HepG2 (cell line): ENCODE measurements around the gene SLC22A15. TPM values are rescaled to one million over a fixed set of nuclear protein-coding genes. Genes with fewer than 3 reads are reported as not detected.

ENCODE experiments used
- ATAC-seq: fragments of 200-7000 bp; cut with Tn5 transposase; 3 replicates; pipeline ENCODE4 v1.9.1; 2020; ENCODE audit warnings: mild to moderate bottlenecking, moderate library complexity
- BruUV-seq: library from RNA; stranded (reverse); fragments of 400-500 nt; replicated peaks from 2 replicates; lab custom pipeline; 2021; lab: Mats Ljungman, UMichigan
- CTCF ChIA-PET: fragments of 300-600 bp; formaldehyde crosslinking; extraction: SDS; loops from one replicate; lab custom pipeline; 2021; ENCODE audit warnings: low total read pairs, inconsistent platforms, low intra/inter-chr PET ratio; lab: Yijun Ruan, JAX
- POLR2A ChIA-PET: fragments of 350-600 bp; sonication (Branson Sonifier 250); formaldehyde crosslinking; loops from one replicate; lab custom pipeline; 2020; ENCODE audit warnings: antibody characterized with exemption, inconsistent platforms; lab: Yijun Ruan, JAX
- DNase-seq: peaks from one replicate; pipeline ENCODE4 v3.0.0-alpha.2; 2015; ENCODE audit warnings: low spot score
- FAIRE-seq: peaks from 3 replicates; lab custom pipeline; 2011; peaks lifted over from hg19 to GRCh38; lab: Jason Lieb, UNC
- H2AFZ ChIP-seq: one replicate; pipeline ENCODE4 v1.6.1; 2011; ENCODE audit warnings: low read length, inconsistent platforms
- H3K27ac ChIP-seq: fragments of 300-600 bp; 3 replicates; pipeline ENCODE4 v1.8.0; 2011; ENCODE audit warnings: mixed run types, mild to moderate bottlenecking, mixed read lengths, low read length, inconsistent platforms; ENCODE audit not compliant: insufficient read depth; ENCODE audit errors: extremely low read length
- H3K27me3 ChIP-seq, 2 experiments: fragments of 200-600 bp in 1 of 2; 2 replicates in 1 of 2; 3 replicates in 1 of 2; pipeline versions ENCODE4 v1.6.0 to v1.8.0; 2011; ENCODE audit warnings: low read length in 2 of 2, mild to moderate bottlenecking in 2 of 2, moderate library complexity in 2 of 2, inconsistent platforms in 1 of 2; ENCODE audit not compliant: insufficient read depth in 2 of 2, control insufficient read depth in 1 of 2
- H3K36me3 ChIP-seq, 2 experiments: fragments of 200-600 bp in 1 of 2; replicated peaks in 1 of 2; 2 replicates in 1 of 2; 3 replicates in 1 of 2; pipeline versions ENCODE4 v1.5.1 to v1.8.0; 2011; ENCODE audit warnings: low read length in 2 of 2, inconsistent platforms in 1 of 2; ENCODE audit not compliant: insufficient read depth in 2 of 2, control insufficient read depth in 1 of 2
- H3K4me1 ChIP-seq: 2 replicates; pipeline ENCODE4 v1.5.1; 2012; ENCODE audit warnings: low read length, inconsistent platforms; ENCODE audit not compliant: insufficient read depth
- H3K4me2 ChIP-seq: 2 replicates; pipeline ENCODE4 v1.6.0; 2011; ENCODE audit warnings: low read depth, low read length, inconsistent platforms
- H3K4me3 ChIP-seq, 3 experiments: fragments of 200-600 bp in 1 of 3; sonication (generic), shearing (Covaris generic) in 1 of 3; replicated peaks in 1 of 3; 2 replicates each; pipeline ENCODE4 v1.5.1; 2011 to 2016; ENCODE audit warnings: low read length in 3 of 3, inconsistent platforms in 2 of 3, low read depth in 2 of 3, mild to moderate bottlenecking in 2 of 3, control low read depth in 1 of 3, mixed read lengths in 1 of 3; ENCODE audit not compliant: insufficient read depth in 1 of 3
- H3K79me2 ChIP-seq: one replicate; pipeline ENCODE4 v1.6.1; 2011; ENCODE audit warnings: low read length, inconsistent platforms; ENCODE audit not compliant: insufficient read depth
- H3K9ac ChIP-seq: 2 replicates; pipeline ENCODE4 v1.6.0; 2011; ENCODE audit warnings: mild to moderate bottlenecking, low read depth, low read length, inconsistent platforms; ENCODE audit not compliant: insufficient read depth
- H3K9me3 ChIP-seq: 2 replicates; pipeline ENCODE4 v1.5.1; 2012; ENCODE audit warnings: mild to moderate bottlenecking, low read length
- H4K20me1 ChIP-seq: 2 replicates; pipeline ENCODE4 v1.6.0; 2011; ENCODE audit warnings: inconsistent platforms, mild to moderate bottlenecking, low read length, moderate library complexity; ENCODE audit not compliant: insufficient read depth
- ATAD3A ChIP-seq: sonication (generic); formaldehyde crosslinking; IDR thresholded peaks from 2 replicates; pipeline ENCODE4 v1.4.0; 2020; ENCODE audit warnings: missing genetic modification reagents
- ATF7 ChIP-seq, 2 experiments: fragments of 450-650 bp in 1 of 2; sonication (generic) in 1 of 2; formaldehyde crosslinking in 1 of 2; IDR thresholded peaks; 2 replicates each; pipeline versions ENCODE4 v1.4.0 to v1.6.1; 2016 to 2020; ENCODE audit warnings: antibody characterized with exemption in 1 of 2, mild to moderate bottlenecking in 1 of 2, missing genetic modification reagents in 1 of 2
- BRCA1 ChIP-seq: sonication (generic); formaldehyde crosslinking; IDR thresholded peaks from 2 replicates; pipeline ENCODE4 v1.4.0; 2020; ENCODE audit warnings: missing genetic modification reagents
- EP300 ChIP-seq, 3 experiments: sonication (generic) in 1 of 3; formaldehyde crosslinking in 1 of 3; IDR thresholded peaks; 2 replicates each; pipeline versions ENCODE4 v1.5.1 to v1.6.1; 2011 to 2020; ENCODE audit warnings: low read depth in 2 of 3, low read length in 2 of 3, borderline replicate concordance in 1 of 3, improper control_type of control experiment in 1 of 3, mild to moderate bottlenecking in 1 of 3, missing genetic modification reagents in 1 of 3, moderate library complexity in 1 of 3
- ETV5 ChIP-seq: IDR thresholded peaks from 2 replicates; pipeline ENCODE4 v1.6.1; 2018; ENCODE audit warnings: missing biosample characterization, missing genetic modification reagents, inconsistent platforms, borderline replicate concordance
- FOXP1 ChIP-seq, 2 experiments: fragments of 450-650 bp in 1 of 2; IDR thresholded peaks; 2 replicates each; pipeline ENCODE4 v1.6.1; 2017 to 2018; ENCODE audit warnings: antibody characterized with exemption in 1 of 2
- HNF4G ChIP-seq, 2 experiments: sonication (generic) in 1 of 2; formaldehyde crosslinking in 1 of 2; IDR thresholded peaks; 2 replicates each; pipeline versions ENCODE4 v1.4.0 to v1.6.1; 2011 to 2020; ENCODE audit warnings: borderline replicate concordance in 2 of 2, low read depth in 2 of 2, mild to moderate bottlenecking in 2 of 2, low read length in 1 of 2, missing genetic modification reagents in 1 of 2, moderate library complexity in 1 of 2
- HOXD1 ChIP-seq: sonication (generic); formaldehyde crosslinking; IDR thresholded peaks from 2 replicates; pipeline ENCODE4 v1.5.0; 2020; ENCODE audit warnings: missing genetic modification reagents
- KDM2A ChIP-seq: sonication (generic); formaldehyde crosslinking; IDR thresholded peaks from 2 replicates; pipeline ENCODE4 v1.4.0; 2020; ENCODE audit warnings: low read depth, missing genetic modification reagents, borderline replicate concordance
- SPEN ChIP-seq: sonication (generic); formaldehyde crosslinking; IDR thresholded peaks from 2 replicates; pipeline ENCODE4 v1.5.1; 2020; ENCODE audit warnings: low read depth, mild to moderate bottlenecking, missing genetic modification reagents
- TEAD3 ChIP-seq: optimal IDR thresholded peaks from 2 replicates; pipeline ENCODE3; 2016; ENCODE audit warnings: borderline replicate concordance
- ZNF451 ChIP-seq: sonication (generic); formaldehyde crosslinking; IDR thresholded peaks from 2 replicates; pipeline ENCODE4 v1.5.0; 2020; ENCODE audit warnings: mild to moderate bottlenecking, missing genetic modification reagents
- ZNF776 ChIP-seq: sonication (generic); formaldehyde crosslinking; IDR thresholded peaks from 2 replicates; pipeline ENCODE4 v1.4.0; 2020; ENCODE audit warnings: mild to moderate bottlenecking, missing genetic modification reagents
- ZSCAN21 ChIP-seq: sonication (generic); formaldehyde crosslinking; IDR thresholded peaks from 2 replicates; pipeline ENCODE4 v1.8.0; 2022; ENCODE audit warnings: mild to moderate bottlenecking, missing genetic modification reagents, moderate library complexity, borderline replicate concordance
- WGBS: methylation state at CpG from one replicate; pipeline ENCODE4 v1.1.6; 2017; ENCODE audit warnings: low lambda C conversion rate; 5-methylcytosine and 5-hydroxymethylcytosine counted together
- in situ Hi-C: cut with HindIII; loops from 2 replicates; pipeline ENCODE4 v1.10.0; 2017; ENCODE audit warnings: low pct_unique_long_range_greater_than_20kb; ENCODE audit not compliant: extremely low pct_ligation_motif_present
- intact Hi-C: fragments of 100-400 bp; cut with micrococcal nuclease; formaldehyde crosslinking; loops from one replicate; pipeline ENCODE4 v1.10.0; 2022; ENCODE audit not compliant: unreplicated experiment
- polyA plus RNA-seq, 8 experiments: library from polyadenylated mRNA; depleted of rRNA in 3 of 8; stranded (reverse) in 7 of 8; unstranded in 1 of 8; fragments of >200 nt; fragmentation: Illumina TruSeq in 4 of 8; extraction: Trizol in 4 of 8; gene quantifications; 2 replicates each; pipeline versions ENCODE4 v1.2.1 to v1.2.3, GENCODE V29; 2011 to 2016; ENCODE audit warnings: low read depth in 4 of 8, missing spikeins in 1 of 8, mixed read lengths in 1 of 8; ENCODE audit not compliant: insufficient read depth in 1 of 8
- total RNA-seq, 5 experiments: library from RNA; depleted of rRNA; stranded (reverse); fragments of >200 nt; fragmentation: Illumina TruSeq; extraction: Trizol; gene quantifications; 2 replicates each; pipeline ENCODE4 v1.2.3, GENCODE V29; 2016; ENCODE audit warnings: low read depth in 1 of 5

The SLC22A15 gene
- total and polyA plus RNA-seq, 2 of the 13 experiments (the other 11 are each of a cell fraction or from before 2014, with no cell fraction given) = 0.24 to 1.7 TPM

DNA sequence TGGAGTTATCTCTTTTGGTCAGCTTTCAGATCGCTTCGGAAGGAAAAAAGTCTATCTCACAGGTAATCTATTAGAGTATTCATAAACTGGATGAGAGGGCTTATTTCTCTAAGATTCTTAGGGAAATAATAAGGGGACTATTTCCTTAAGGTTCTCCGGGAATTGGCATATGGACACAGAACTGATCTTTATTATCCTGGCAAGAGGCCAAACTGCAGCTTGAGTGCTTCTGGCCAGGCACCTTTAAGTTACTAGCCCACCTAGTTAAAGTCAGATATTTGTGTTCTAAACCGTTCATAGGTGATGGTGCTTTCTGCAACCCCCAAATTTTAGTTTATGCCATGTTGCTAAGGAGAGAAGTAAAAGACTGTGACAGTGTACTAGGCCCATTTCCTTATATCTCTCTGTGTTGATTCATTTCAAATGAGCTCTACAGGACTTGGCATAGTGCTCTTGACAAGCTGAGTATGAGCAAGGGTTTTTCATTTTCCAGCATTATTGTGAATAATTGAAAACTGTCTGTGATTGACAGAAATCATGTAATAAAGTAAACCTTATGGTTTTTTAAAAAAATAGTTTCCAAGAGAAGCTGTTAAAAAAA is 43.4 kb downstream of the SLC22A15 start:
- Histone ChIP-seq H3K27me3 (no peaks in the 10 kb centered on the region), H3K79me2 (no peaks in the 10 kb centered on the region), H3K4me1 (no peaks in the 10 kb centered on the region), H3K9ac (no peak overlapping the region), H3K27ac (no peak overlapping the region), H3K9me3 (no peaks in the 10 kb centered on the region), H4K20me1 (no peaks in the 10 kb centered on the region), H3K36me3 (no peaks in the 10 kb centered on the region), H3K4me2 (no peak overlapping the region), H2AFZ (no peak overlapping the region), H3K4me3 (no peak overlapping the region)
- ChIA-PET CTCF (no interaction called here), POLR2A (no interaction called here)
- DNase-seq (no peak), FAIRE-seq (no peak), ATAC-seq (no peak)
- intact Hi-C loops = loop anchor here (1.0 kb wide), 1 partner anchor 212 kb away; no protein-coding TSS in a partner anchor
- TF ChIP-seq ATF7 (IDR thresholded peaks at IDR 0.05) (no peak), ATF7 (CRISPR knock-in tag; IDR thresholded peaks at IDR 0.05) (no peak), HNF4G (IDR thresholded peaks at IDR 0.05; ENCODE audit: borderline replicate concordance, low read depth, low read length) (no peak), HNF4G (CRISPR knock-in tag; IDR thresholded peaks at IDR 0.05; ENCODE audit: borderline replicate concordance, low read depth) (no peak), EP300 (IDR thresholded peaks at IDR 0.05; ENCODE audit: low read depth in 2 of 2, low read length in 2 of 2) (no peak), EP300 (CRISPR knock-in tag; IDR thresholded peaks at IDR 0.05; ENCODE audit: borderline replicate concordance) (no peak), ATAD3A (CRISPR knock-in tag) (no peak), ZNF451 (CRISPR knock-in tag) (no peak), ZNF776 (CRISPR knock-in tag) (no peak), KDM2A (CRISPR knock-in tag) (no peak), ZSCAN21 (CRISPR knock-in tag) (no peak), BRCA1 (CRISPR knock-in tag) (no peak), SPEN (CRISPR knock-in tag) (no peak), TEAD3 (CRISPR knock-in tag) (no peak), FOXP1 (IDR thresholded peaks at IDR 0.05) (no peak), FOXP1 (CRISPR knock-in tag; IDR thresholded peaks at IDR 0.05) (no peak), HOXD1 (no peak), ETV5 (CRISPR knock-in tag) (no peak)
- no TSS peak for BruUV-seq
- WGBS = 80% methylated on average over 4 of the region's 4 CpGs
- in situ Hi-C loops = no loop called here
